GM12801 (cell line): ENCODE data around the gene CRYL1.

ENCODE experiments used
- CTCF ChIP-seq: IDR thresholded peaks from one replicate; pipeline ENCODE4 v1.5.1; 2011; ENCODE audit warnings: control low read depth; ENCODE audit not compliant: insufficient read length; ENCODE audit errors: extremely low read depth

The CRYL1 gene

DNA sequence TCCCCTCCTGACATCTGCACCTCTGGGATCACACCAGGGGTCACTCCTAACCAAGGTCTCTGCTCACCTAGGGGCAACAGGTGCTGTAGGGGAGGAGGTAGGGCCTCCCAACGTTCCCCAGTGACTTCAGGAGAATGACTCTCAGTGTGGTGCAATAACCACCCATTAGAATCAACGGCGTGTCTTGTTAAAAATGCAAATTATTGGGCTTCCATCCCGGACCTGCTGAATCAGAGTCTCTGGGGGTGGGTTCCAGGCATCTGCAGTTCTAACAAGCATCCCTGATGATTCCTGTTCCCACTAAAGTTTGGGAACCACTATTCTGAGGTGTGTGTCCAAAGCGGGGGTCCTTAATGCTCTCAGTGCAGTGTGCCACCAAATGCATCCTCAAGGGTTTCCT, 84.6 kb downstream of the CRYL1 start:
- TF ChIP-seq CTCF = no peak

DNA sequence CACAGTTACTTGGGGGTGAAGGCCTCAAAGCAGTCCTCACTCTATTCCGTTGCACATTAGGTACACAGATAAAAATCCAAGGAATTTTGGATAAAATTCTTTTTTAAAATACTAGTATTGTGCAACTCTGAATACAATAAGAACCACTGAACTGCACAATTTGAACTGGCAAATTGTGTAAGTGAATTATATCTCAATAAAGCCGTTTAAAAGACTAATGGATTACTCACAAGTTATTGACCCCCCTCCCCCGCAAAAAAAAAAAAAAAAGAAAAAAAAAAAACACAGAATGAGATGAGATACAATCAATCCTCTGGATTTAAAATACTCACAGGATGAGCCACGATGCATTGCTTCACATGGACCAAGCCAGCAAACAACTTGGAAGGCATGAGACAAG, 86.4 kb downstream of the CRYL1 start:
- no peak for TF ChIP-seq CTCF

- TF ChIP-seq CTCF = no peak
Observed at GRCh38 chr13:20438801-20439200, 86.9 kb downstream of the CRYL1 start.

DNA sequence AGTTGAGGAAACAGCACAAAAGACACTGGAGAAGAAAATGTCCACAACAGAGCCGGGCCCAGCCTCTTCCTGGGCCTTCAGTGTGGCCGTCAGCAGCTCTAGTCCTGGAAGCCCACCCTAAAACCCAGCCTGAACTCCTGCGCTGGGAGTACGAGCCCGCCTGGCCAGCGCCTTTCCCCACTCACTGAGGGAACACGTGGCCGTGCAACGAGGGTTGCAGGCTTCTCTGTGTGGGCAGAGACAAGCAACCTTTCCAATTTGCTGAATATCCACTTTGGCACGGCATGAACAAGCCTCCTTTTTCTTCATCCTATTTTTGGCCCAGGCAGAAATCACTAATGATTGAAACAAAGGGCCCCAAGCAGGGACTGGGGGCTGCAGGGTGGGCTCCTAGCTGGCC, 89.2 kb downstream of the CRYL1 start:
- TF ChIP-seq CTCF = no peak

DNA sequence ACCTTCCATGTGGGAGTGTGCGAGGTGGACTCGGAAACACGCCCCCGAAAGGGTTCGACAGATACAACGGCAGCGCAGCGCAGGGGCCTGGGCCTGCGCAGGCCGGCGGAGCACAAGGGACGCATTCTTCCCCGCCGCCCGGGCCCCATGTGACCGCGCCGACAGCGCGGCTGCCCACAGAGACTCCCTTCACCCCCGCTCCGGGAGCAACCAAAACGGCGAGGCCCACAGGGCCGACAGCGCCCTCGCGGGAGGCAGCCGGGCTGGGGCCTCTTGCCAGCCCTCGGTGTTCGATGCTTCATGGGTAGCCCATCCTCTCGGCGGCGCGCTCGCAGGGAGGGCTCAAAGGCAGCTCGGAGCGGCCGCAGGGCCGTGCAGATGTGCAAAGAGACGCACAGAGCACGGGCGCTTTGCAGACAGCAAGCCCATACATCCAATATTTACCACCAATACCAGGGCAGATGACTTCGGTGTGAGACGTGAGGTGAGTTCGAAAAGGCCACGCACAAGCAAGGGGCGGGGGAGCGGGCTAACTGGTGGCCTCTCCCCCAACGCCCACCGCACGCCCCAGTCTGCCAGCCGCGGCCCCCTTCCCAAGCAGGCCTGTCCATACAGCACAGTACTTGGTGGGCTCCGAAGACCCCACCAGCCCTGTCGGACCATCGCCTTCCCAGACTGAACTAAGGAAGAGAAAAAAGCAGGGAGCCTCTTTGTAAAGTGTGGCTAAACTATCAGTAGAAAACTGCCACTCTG, 89.9 kb downstream of the CRYL1 start:
- no peak for TF ChIP-seq CTCF

DNA sequence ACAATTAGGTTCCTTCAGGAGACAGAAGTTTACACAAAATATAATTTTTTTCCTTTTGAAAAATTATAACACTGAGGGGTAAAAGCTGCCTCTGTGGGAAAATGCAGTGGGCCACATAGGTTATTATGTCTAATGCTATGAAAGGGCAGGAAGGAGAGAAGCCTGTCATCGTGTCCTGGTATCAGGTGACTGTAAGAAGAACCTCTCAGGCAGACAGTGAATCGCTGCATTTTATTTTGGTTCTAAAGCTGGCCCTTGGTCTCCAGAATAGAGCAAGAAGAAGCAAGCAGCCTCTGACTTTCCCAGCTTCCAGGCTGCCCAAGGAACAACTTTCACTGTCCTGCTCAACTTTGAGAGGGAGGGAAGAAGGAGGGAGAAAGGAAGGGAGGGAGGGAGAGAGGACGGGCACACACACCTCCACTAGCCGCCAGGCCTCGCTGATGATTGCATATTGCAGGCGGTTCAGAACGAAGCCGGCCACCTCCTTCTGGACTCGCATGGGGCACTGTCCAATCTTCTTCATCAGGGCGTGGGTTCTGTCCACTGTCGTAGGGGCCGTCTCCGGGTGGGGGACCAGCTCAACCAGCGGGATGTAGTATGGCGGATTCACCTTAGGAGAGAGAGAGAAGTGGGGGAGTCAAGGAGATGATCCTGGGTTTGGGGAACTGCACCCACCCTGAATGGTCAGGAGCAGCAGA, 93.8 kb downstream of the CRYL1 start:
- TF ChIP-seq CTCF = no peak

GRCh38 chr13:20431080-20431479, 94.6 kb downstream of the CRYL1 start:
- TF ChIP-seq CTCF = no peak
